ENCODE measurements around the gene PDZK1IP1.

- TF ChIP-seq CTCF (conservative IDR thresholded peaks at IDR 0.05; ENCODE audit: low read length) (no peak), EZH2phosphoT487 (IDR thresholded peaks at IDR 0.05; ENCODE audit: borderline replicate concordance) (no peak)
Measured at GRCh38 chr1:47179988-47180563, 9.8 kb downstream of the PDZK1IP1 start.
